Neural crest cell (in vitro differentiated cells): ENCODE measurements around the gene CSF2. TPM values are rescaled to one million over a fixed set of nuclear protein-coding genes. Genes with fewer than 3 reads are reported as not detected.

Experiments used
- DNase-seq: peaks from one replicate; pipeline ENCODE4 v3.0.0; 2021; ENCODE audit warnings: low read depth, mixed read lengths, low spot score
- H3K27ac Mint-ChIP-seq: one replicate; pipeline ENCODE4 v1.8.0; 2021; ENCODE audit warnings: mild to moderate bottlenecking, mixed read lengths; ENCODE audit not compliant: unreplicated experiment
- H3K27me3 Mint-ChIP-seq: 2 replicates; pipeline ENCODE4 v1.8.0; 2021; ENCODE audit warnings: low read depth, mild to moderate bottlenecking, mixed read lengths
- H3K36me3 Mint-ChIP-seq: 2 replicates; pipeline ENCODE4 v1.8.0; 2021; ENCODE audit warnings: low read depth, mild to moderate bottlenecking, mixed read lengths
- H3K4me1 Mint-ChIP-seq: 2 replicates; pipeline ENCODE4 v1.8.0; 2021; ENCODE audit warnings: mixed read lengths
- H3K4me3 Mint-ChIP-seq: one replicate; pipeline ENCODE4 v1.8.0; 2021; ENCODE audit warnings: mild to moderate bottlenecking, mixed read lengths
- H3K9me3 Mint-ChIP-seq: 2 replicates; pipeline ENCODE4 v1.8.0; 2021; ENCODE audit warnings: mixed read lengths
- CTCF ChIP-seq: fragments of 200-600 bp; sonication (generic); conservative IDR thresholded peaks from 2 replicates; pipeline ENCODE4 v1.5.0; 2021; ENCODE audit warnings: antibody characterized with exemption, mild to moderate bottlenecking
- total RNA-seq: library from RNA; stranded (reverse); gene quantifications from 2 replicates; pipeline ENCODE4 v1.2.1, GENCODE V29; 2021

Gene CSF2
- total RNA-seq, 1 donor from 2014 or later = not detected

- no peak for TF ChIP-seq CTCF
- Mint-ChIP-seq H3K9me3 (no peaks in the 10 kb centered on the region), H3K4me1 (peaks cover 4% of the 10 kb centered on the region), H3K27ac (no peak overlapping the region), H3K4me3 (no peak overlapping the region), H3K27me3 (no peaks in the 10 kb centered on the region), H3K36me3 (no peaks in the 10 kb centered on the region)
- DNase-seq = no peak
These were observed 5.4 kb upstream of the CSF2 start for GRCh38 chr5:132067941-132068808.

- no peak for DNase-seq
- Mint-ChIP-seq H3K4me3 (no peak overlapping the region), H3K27me3 (no peaks in the 10 kb centered on the region), H3K9me3 (no peaks in the 10 kb centered on the region), H3K36me3 (no peaks in the 10 kb centered on the region), H3K4me1 (peaks cover 2% of the 10 kb centered on the region), H3K27ac (no peak overlapping the region)
- no peak for TF ChIP-seq CTCF
These were observed 4.0 kb upstream of the CSF2 start for GRCh38 chr5:132069561-132069960.

GRCh38 chr5:132069994-132070393 lies 3.6 kb upstream of the CSF2 start:
- Mint-ChIP-seq H3K27ac (no peak overlapping the region), H3K4me1 (no peaks in the 10 kb centered on the region), H3K36me3 (no peaks in the 10 kb centered on the region), H3K9me3 (no peaks in the 10 kb centered on the region), H3K4me3 (no peak overlapping the region), H3K27me3 (no peaks in the 10 kb centered on the region)
- DNase-seq = no peak
- TF ChIP-seq CTCF = no peak

GRCh38 chr5:132070460-132071337 lies 2.9 kb upstream of the CSF2 start:
- TF ChIP-seq CTCF = no peak
- Mint-ChIP-seq H3K27ac (peak overlapping the region; percentile 79), H3K9me3 (no peaks in the 10 kb centered on the region), H3K27me3 (no peaks in the 10 kb centered on the region), H3K4me1 (no peaks in the 10 kb centered on the region), H3K36me3 (no peaks in the 10 kb centered on the region), H3K4me3 (no peak overlapping the region)
- no peak for DNase-seq

GRCh38 chr5:132071338-132071707 lies 2.3 kb upstream of the CSF2 start:
- H3K27me3 Mint-ChIP-seq = no peaks in the 10 kb centered on the region
- no peaks in the 10 kb centered on the region for H3K4me1 Mint-ChIP-seq
- TF ChIP-seq CTCF = no peak
- no peak for DNase-seq
- no peak overlapping the region for H3K4me3 Mint-ChIP-seq
- H3K27ac Mint-ChIP-seq = no peak overlapping the region
- no peaks in the 10 kb centered on the region for H3K9me3 Mint-ChIP-seq
- H3K36me3 Mint-ChIP-seq = no peaks in the 10 kb centered on the region
